WERI-Rb-1 (cell line): Measurements from ENCODE around the gene CD38.

Experiments used
- DNase-seq: peaks from one replicate; pipeline ENCODE4 v3.0.0-alpha.2; 2020
- H3K27ac ChIP-seq: fragments of 250-450 bp; sonication (Bioruptor Pico); 2 replicates; pipeline ENCODE4 v1.5.1; 2020; ENCODE audit warnings: mild to moderate bottlenecking, moderate library complexity
- H3K27me3 ChIP-seq: fragments of 250-450 bp; sonication (Bioruptor Pico); 2 replicates; pipeline ENCODE4 v1.5.1; 2021; ENCODE audit warnings: mild to moderate bottlenecking, low read depth, moderate library complexity; ENCODE audit not compliant: insufficient read depth, severe bottlenecking
- H3K36me3 ChIP-seq: fragments of 250-450 bp; sonication (Bioruptor Pico); 2 replicates; pipeline ENCODE4 v1.5.1; 2020; ENCODE audit warnings: mild to moderate bottlenecking, moderate library complexity
- H3K4me3 ChIP-seq: 2 replicates; pipeline ENCODE4 v1.5.1; 2011; ENCODE audit warnings: low read depth, mild to moderate bottlenecking, control low read depth, low read length
- H3K9me3 ChIP-seq: fragments of 250-450 bp; sonication (Bioruptor Pico); 2 replicates; pipeline ENCODE4 v1.5.1; 2021; ENCODE audit warnings: mild to moderate bottlenecking, moderate library complexity; ENCODE audit not compliant: severe bottlenecking
- CTCF ChIP-seq: IDR thresholded peaks from 2 replicates; pipeline ENCODE4 v1.5.1; 2011; ENCODE audit warnings: low read depth, mild to moderate bottlenecking, control low read depth, inconsistent platforms, low read length

CD38 gene

DNA sequence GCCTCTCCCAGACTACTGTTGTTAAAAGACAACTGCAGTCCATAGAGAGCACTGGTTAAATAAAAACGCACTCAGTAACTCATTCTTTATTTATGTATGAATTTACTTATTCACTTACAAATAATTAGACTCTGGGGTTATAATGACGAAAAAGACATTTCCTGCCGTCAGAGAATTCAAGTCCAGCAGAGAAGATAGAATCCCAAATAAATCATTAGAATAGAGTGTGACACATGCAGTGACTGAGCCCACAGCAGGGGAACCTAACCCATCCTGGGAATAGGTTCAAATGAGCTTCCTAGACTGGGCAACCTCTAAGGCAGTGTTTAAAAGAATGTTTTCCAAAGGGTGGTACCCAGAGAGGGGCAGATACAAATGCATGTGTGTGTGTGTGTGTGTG lies 106.5 kb downstream of the CD38 start:
- no peak for TF ChIP-seq CTCF
- Histone ChIP-seq H3K4me3 (no peak overlapping the region), H3K9me3 (no peaks in the 10 kb centered on the region), H3K36me3 (no peaks in the 10 kb centered on the region), H3K27me3 (no peaks in the 10 kb centered on the region), H3K27ac (no peak overlapping the region)
- no peak for DNase-seq

DNA sequence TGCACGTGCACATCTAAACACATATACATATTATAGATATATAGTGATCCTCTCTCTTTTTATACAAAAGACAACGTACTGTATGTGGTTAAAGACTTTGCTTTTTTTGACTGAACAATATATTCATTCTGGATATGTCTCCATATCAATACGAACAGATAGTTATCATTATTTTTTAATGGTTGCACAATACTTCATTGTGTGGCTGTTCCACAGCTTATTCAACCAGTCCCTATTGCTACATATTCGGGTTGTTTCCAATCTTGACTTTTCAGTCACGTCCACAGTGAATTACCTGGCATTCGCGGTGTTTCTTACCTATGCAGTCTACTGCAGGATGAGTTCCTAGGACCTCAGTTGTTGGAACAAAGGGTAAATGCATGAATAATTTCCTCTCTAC lies 107.3 kb downstream of the CD38 start:
- Histone ChIP-seq H3K9me3 (no peaks in the 10 kb centered on the region), H3K36me3 (no peaks in the 10 kb centered on the region), H3K27ac (no peak overlapping the region), H3K27me3 (no peaks in the 10 kb centered on the region), H3K4me3 (no peak overlapping the region)
- DNase-seq, result no peak
- no peak for TF ChIP-seq CTCF

- Histone ChIP-seq H3K36me3 (no peaks in the 10 kb centered on the region), H3K4me3 (no peak overlapping the region), H3K27me3 (no peaks in the 10 kb centered on the region), H3K27ac (no peak overlapping the region), H3K9me3 (no peaks in the 10 kb centered on the region)
- no peak for TF ChIP-seq CTCF
- no peak for DNase-seq
These were observed 110.4 kb downstream of the CD38 start for GRCh38 chr4:15888515-15888914.

DNA sequence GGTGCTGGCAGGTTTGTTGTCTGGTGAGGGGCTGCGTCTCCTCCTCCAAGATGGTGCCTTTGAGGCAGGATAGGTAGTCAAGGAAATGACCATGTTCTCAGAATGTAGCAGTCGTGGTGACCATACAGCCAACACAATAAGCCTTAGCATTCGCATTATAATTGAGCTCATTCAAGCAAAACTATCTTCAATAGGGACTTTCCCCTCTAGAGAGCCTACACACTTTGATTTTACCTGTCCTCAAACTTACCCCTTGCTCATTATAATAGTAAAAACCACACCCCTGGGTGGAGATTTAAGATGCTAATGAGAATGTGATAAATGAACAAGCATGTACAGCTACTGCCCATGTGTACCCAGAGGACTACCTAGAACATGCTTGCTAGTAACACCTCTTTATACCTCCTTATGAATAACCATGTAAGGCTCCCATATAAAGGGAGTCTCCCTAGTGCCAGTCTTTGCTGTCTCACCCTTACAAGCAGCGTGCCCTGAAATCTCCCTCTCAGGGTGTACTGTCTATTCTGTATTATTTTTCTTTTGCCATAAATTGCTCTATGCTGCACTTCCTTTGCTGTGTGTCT lies 112.2 kb downstream of the CD38 start:
- no peak for TF ChIP-seq CTCF
- Histone ChIP-seq H3K36me3 (no peaks in the 10 kb centered on the region), H3K27me3 (no peaks in the 10 kb centered on the region), H3K27ac (no peak overlapping the region), H3K4me3 (no peak overlapping the region), H3K9me3 (no peaks in the 10 kb centered on the region)
- no peak for DNase-seq

- H3K9me3 ChIP-seq, result no peaks in the 10 kb centered on the region
- H3K27me3 ChIP-seq, result no peaks in the 10 kb centered on the region
- no peak for TF ChIP-seq CTCF
- no peak for DNase-seq
- no peak overlapping the region for H3K4me3 ChIP-seq
- no peaks in the 10 kb centered on the region for H3K36me3 ChIP-seq
- H3K27ac ChIP-seq, result no peak overlapping the region
These were observed 113.2 kb downstream of the CD38 start for GRCh38 chr4:15891312-15891711.

- Histone ChIP-seq H3K9me3 (no peaks in the 10 kb centered on the region), H3K27ac (no peak overlapping the region), H3K27me3 (no peaks in the 10 kb centered on the region), H3K36me3 (no peaks in the 10 kb centered on the region), H3K4me3 (no peak overlapping the region)
- no peak for DNase-seq
- TF ChIP-seq CTCF, result no peak
These were observed 115.8 kb downstream of the CD38 start for GRCh38 chr4:15893962-15894361.
